Measurements from ENCODE around the gene ZNF501.

Gene ZNF501

DNA sequence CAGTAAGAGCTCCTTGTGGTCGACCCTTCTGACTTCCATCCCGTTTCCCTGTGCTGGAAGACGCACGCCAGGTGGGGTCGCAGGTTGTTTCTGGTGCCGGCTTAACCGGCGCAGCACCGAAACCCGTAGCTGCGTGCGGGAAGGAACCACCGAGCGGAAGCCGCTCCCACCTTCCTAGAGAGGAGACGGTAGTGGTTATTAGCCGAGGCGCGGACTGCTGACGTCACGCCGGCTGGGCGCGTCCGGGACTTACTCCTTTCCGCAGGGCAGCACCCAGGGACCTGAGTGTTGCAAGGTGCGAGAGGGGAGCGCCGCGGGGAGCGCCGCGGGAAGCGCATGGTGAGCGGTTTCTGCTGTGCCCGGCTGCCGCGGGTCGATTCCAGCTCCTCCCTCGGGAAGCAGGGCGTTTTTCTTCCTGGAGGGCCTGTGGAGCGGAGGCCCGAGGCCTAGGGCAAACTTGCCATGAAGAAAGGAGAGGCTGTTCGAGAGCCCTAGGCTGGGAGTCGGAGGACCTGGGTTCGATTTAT, at the start of gene ZNF501:
ZNF501 (plus strand) TSS at position 252 of the 527 bp plus-strand sequence. CDS start 4,787 bp downstream, outside the sequence.
- DNase-seq: peak; percentile 71

- DNase-seq: no peak
These were observed 48.4 kb upstream of the ZNF501 start for GRCh38 chr3:44680921-44681455.

- no peak for DNase-seq
These were observed 47.1 kb upstream of the ZNF501 start for GRCh38 chr3:44682182-44682896.

GRCh38 chr3:44685128-44685800, 44.2 kb upstream of the ZNF501 start:
- DNase-seq: peak; percentile 26

DNA sequence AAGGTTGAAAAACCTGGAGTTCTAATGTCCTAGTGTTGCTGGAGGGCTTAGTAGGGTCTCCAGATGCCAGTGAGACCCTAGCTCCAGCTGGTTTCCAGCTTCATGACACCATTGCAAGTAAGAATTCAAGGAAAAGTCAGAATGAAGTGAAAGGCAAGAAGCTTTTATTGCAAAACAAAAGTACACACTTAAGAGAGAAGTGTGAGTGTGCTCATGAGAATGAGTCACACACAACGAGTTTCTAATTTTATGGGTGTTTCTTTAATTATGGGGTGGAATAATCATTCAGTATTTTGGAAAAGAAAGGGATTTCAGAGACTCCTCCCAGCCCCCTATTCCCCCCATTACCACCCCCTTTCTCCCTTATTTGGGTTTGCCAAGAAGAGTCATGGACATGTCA, 41.5 kb upstream of the ZNF501 start:
- DNase-seq: no peak

GRCh38 chr3:44712455-44713075, 16.9 kb upstream of the ZNF501 start, which contains the start of gene ZNF502:
ZNF502 (plus strand) TSS chr3:44712660; CDS start chr3:44720262, 7,602 bp downstream.
- peak; percentile 38 for DNase-seq

DNA sequence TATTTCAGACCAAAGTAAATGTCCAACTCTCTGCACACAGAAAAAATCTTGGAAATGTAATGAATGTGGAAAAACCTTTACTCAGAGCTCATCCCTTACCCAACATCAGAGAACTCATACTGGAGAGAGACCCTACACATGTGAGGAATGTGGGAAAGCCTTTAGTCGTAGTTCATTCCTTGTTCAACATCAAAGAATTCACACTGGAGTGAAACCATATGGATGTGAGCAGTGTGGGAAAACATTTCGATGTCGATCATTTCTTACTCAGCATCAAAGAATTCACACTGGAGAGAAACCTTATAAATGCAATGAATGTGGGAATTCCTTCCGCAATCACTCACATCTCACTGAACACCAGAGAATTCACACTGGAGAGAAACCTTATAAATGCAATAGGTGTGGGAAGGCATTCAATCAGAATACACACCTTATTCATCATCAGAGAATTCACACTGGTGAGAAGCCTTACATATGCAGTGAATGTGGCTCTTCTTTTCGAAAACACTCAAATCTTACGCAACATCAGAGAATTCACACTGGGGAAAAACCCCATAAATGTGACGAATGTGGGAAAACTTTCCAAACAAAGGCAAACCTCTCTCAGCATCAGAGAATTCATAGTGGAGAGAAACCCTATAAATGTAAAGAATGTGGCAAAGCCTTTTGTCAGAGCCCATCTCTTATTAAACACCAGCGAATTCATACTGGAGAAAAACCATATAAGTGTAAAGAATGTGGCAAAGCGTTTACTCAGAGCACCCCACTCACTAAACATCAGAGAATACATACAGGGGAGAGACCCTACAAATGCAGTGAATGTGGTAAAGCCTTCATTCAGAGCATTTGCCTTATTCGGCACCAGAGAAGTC, 8.0 kb upstream of the ZNF501 start:
- no peak for DNase-seq

GRCh38 chr3:44722103-44722401, 7.4 kb upstream of the ZNF501 start:
- DNase-seq: no peak

DNA sequence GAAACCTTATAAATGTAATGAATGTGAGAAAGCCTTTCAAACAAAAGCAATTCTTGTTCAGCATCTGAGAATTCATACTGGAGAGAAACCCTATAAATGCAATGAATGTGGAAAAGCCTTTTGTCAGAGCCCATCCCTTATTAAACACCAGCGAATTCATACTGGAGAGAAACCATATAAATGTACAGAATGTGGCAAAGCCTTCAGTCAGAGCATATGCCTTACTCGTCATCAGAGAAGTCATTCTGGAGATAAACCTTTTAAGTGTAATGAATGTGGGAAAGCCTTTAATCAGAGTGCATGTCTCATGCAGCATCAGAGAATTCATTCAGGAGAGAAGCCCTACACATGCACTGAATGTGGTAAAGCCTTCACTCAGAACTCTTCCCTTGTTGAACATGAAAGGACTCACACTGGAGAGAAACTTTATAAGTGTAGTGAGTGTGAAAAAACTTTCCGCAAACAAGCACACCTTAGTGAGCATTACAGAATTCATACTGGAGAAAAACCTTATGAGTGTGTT, 5.3 kb downstream of the ZNF501 start:
- DNase-seq: no peak

DNA sequence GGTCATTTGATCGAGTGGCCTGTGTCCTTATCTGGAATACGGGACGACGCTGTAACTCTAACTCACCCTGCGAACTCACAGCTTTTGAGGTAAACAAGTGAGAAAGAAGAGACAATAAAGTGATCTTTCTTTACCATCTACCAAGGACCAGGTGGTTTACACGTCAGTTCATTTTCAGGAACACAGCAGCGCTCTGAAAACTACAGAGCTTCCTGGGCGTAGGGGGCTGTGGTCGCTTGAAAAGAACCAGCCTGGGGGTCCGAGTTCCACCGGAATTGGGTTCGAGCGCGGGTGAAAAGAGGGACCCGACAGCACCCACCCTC, 31.6 kb downstream of the ZNF501 start:
- peak; percentile 3 for DNase-seq

DNA sequence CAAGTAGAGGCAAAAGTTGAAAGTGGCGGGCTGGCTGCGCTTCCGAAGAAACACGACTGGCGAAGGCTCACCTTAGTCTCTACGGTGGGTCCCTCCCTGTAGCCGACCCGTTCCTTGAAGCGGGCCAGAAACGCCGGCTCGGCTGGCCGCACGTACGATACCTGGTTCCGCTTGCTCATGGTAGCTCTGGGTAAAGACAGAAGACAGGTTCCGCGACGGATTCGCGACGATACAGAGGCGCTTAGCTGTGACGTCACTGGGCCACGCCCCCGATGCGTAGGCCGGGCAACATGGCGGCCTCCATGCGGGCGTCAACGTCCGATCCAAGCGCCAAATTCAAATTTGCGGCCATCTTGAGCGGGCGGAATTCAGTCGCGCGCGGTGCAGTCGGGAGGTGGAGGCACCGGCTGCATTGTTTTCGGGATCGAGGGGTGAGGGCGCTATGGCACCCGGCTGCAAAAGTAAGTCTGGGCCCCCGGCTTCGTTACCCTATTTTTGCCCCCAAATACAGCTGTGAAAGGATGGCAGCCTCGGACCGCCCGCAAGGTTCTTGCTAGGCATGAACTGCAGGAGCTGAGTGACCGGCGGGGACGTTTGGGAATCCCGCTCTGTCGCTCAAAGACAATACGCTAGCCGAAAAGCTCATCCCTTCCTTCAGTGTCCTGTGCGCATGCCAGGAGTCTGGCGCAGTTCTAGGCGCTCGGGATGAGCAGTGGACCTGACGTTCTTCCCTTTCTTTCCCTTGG, 32.2 kb downstream of the ZNF501 start, which contains the start of the genes KIAA1143 and KIF15:
KIAA1143 (minus strand) TSS at position 196 of the 746 bp plus-strand sequence; CDS start at position 179, 17 bp downstream.
KIF15 (plus strand) TSS at position 371 of the 746 bp plus-strand sequence; CDS start at position 443, 72 bp downstream.
- peak; percentile 97 for DNase-seq

DNA sequence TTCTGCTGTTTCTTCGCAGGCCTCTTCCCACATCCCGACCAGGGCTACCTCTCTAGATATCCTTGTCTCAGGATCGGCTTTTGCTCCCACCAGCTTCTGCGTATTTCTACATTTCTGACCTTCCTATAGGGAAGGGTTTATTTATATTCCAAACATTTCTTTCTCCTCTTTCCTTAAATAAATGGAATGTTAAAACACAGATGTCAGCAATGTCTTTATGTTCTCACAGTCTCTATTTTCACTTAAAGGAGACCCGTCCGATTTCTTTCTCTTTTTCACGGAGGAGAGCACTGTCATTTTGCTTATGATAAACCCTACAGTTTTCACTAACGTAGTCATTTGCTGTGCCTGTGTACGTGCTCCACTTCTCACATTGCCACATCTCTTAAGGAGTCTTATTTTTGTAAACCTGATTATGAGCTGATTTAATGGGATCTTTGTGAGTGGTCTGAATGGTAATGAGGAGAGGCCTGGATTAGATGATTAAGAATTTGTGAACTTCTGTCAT, 32.8 kb downstream of the ZNF501 start:
- DNase-seq: peak; percentile 19

GRCh38 chr3:44762690-44763089, 33.3 kb downstream of the ZNF501 start:
- DNase-seq: no peak

- DNase-seq: no peak
These were observed 34.8 kb downstream of the ZNF501 start for GRCh38 chr3:44764248-44764647.

DNA sequence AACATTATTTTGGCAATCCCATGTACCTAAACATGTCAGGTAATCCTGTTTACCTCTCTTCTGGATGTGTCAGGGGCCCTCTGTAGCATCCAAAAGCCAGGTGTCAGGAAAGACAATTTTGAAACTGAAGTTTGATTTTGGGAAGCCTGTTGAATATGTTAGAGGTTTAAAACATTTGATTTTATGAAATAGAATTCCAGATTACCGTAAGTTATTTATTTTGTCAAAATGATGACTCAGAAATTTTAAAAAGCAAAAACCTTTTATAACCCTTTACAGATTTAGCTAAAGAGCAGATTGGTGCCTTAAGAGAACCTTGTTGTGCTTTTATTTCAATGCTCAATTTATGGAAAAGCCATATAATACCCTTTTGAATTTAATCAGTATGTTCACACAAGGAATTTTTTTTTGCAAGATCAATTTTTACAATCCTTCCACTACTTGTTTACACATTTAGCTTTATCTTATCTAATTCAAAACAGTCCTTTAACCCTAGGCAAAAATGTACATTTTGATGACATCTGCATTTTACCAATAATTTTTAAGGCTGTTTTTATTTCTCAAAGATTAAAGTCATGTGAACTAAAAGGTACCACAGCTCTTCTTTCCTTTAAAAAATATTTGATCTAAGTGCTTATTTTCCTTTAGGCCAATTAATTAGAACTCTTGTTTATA, 42.1 kb downstream of the ZNF501 start:
- no peak for DNase-seq

DNA sequence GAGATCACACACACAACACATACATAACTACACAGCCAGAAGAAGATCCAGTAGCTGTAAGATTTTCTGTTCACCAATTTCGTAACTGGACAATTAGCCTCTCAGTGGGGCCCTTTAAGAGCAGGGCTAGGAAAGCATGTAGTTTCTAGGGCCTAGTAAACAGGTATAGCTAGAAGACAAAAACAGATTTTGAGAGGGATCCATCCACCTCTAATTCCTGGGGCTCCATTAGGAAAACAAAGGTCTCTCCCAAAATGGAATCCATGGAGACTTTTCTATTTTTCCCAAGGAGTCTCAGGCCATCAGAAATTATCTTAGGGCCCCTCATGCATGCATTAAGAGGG, 42.6 kb downstream of the ZNF501 start:
- DNase-seq: no peak

- DNase-seq: no peak
These were observed 53.5 kb downstream of the ZNF501 start for GRCh38 chr3:44782891-44783290.

All from activated CD4-positive, alpha-beta T cell treated with anti-CD3 and anti-CD28 coated beads, Interleukin-10, Interleukin-2, amounts not matched to agents 100 ng/mL and 50 ng/mL, durations not matched to agents 16 hours and 8 hours (primary cell).